ENCODE measurements around the gene LUM.

Gene LUM

DNA sequence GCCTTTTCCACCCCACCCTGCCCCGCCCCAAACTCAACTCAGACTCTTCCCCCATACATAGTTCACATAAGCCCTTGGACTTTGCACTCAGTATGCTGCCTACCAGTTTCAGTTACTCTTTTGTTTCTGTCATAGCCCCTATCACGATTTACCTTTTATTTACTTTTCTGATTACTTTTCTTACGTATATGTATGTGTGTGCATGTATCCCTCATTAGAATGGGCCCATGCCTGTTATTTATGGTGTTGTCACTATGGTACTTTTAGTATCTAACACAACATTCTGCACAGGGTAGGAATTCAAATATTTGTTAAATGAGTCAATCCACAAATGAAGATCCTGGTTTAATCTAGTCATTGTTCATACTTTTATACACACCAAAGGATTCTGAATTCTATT is 16.5 kb upstream of the LUM start:
- Histone ChIP-seq H3K36me3 (ENCODE audit: insufficient read depth, low read length) (no peaks in the 10 kb centered on the region), H3K79me2 (ENCODE audit: insufficient read depth, low read length) (no peaks in the 10 kb centered on the region), H3K9me3 (ENCODE audit: low read length) (no peaks in the 10 kb centered on the region), H3K9ac (ENCODE audit: low read length) (no peak overlapping the region), H3K27me3 (ENCODE audit: insufficient read depth, low read length) (no peaks in the 10 kb centered on the region), H3F3A (ENCODE audit: insufficient read depth, low read length) (no peaks in the 10 kb centered on the region), H3K27ac (ENCODE audit: low read depth, low read length, poor library complexity, severe bottlenecking) (no peak overlapping the region), H3K4me2 (ENCODE audit: low read length) (no peak overlapping the region), H3K4me1 (ENCODE audit: insufficient read depth, low read length, severe bottlenecking) (no peaks in the 10 kb centered on the region), H3K9me2 (ENCODE audit: low read depth, low read length) (no peaks in the 10 kb centered on the region), H4K20me1 (ENCODE audit: insufficient read depth, low read length) (no peaks in the 10 kb centered on the region), H2AFZ (ENCODE audit: low read length) (no peak overlapping the region), H3K4me3 (ENCODE audit: low read depth, low read length, poor library complexity, severe bottlenecking) (no peak overlapping the region)
- TF ChIP-seq EZH2 (IDR thresholded peaks at IDR 0.05; ENCODE audit: borderline replicate concordance, low read length): no peak
- TF ChIP-seq, protein P1, sequence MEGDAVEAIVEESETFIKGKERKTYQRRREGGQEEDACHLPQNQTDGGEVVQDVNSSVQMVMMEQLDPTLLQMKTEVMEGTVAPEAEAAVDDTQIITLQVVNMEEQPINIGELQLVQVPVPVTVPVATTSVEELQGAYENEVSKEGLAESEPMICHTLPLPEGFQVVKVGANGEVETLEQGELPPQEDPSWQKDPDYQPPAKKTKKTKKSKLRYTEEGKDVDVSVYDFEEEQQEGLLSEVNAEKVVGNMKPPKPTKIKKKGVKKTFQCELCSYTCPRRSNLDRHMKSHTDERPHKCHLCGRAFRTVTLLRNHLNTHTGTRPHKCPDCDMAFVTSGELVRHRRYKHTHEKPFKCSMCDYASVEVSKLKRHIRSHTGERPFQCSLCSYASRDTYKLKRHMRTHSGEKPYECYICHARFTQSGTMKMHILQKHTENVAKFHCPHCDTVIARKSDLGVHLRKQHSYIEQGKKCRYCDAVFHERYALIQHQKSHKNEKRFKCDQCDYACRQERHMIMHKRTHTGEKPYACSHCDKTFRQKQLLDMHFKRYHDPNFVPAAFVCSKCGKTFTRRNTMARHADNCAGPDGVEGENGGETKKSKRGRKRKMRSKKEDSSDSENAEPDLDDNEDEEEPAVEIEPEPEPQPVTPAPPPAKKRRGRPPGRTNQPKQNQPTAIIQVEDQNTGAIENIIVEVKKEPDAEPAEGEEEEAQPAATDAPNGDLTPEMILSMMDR (IDR thresholded peaks at IDR 0.05; ENCODE audit: low read length): no peak

DNA sequence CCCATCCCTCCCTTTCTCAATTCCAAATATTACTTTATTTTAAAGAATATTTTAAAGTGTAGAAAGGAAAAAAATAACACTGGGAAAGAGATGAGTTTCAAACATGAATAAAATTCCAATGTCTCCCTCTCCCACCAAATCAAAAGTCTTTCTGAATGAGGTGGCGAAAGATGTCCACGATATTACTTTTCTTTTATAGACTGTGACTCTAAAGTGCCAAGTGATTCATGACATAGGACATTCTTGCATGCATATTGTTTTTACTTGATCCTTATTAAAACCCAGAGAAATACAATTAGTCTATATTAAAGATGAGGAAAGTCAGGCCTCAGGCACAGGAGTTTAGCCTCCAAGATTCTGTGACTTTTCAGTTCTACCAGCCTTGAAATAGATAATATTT is 16.0 kb upstream of the LUM start:
- no peaks in the 10 kb centered on the region for H3K79me2 ChIP-seq (ENCODE audit: insufficient read depth, low read length)
- H3K9me3 ChIP-seq (ENCODE audit: low read length): no peaks in the 10 kb centered on the region
- no peaks in the 10 kb centered on the region for H3F3A ChIP-seq (ENCODE audit: insufficient read depth, low read length)
- no peak overlapping the region for H3K4me3 ChIP-seq (ENCODE audit: low read depth, low read length, poor library complexity, severe bottlenecking)
- no peaks in the 10 kb centered on the region for H4K20me1 ChIP-seq (ENCODE audit: insufficient read depth, low read length)
- no peaks in the 10 kb centered on the region for H3K9me2 ChIP-seq (ENCODE audit: low read depth, low read length)
- H3K4me2 ChIP-seq (ENCODE audit: low read length): no peak overlapping the region
- H3K9ac ChIP-seq (ENCODE audit: low read length): no peak overlapping the region
- H2AFZ ChIP-seq (ENCODE audit: low read length): no peak overlapping the region
- no peak overlapping the region for H3K27ac ChIP-seq (ENCODE audit: low read depth, low read length, poor library complexity, severe bottlenecking)
- H3K36me3 ChIP-seq (ENCODE audit: insufficient read depth, low read length): no peaks in the 10 kb centered on the region
- no peak for TF ChIP-seq EZH2 (IDR thresholded peaks at IDR 0.05; ENCODE audit: borderline replicate concordance, low read length)
- TF ChIP-seq, protein P1 (IDR thresholded peaks at IDR 0.05; ENCODE audit: low read length): no peak
- no peaks in the 10 kb centered on the region for H3K27me3 ChIP-seq (ENCODE audit: insufficient read depth, low read length)
- no peaks in the 10 kb centered on the region for H3K4me1 ChIP-seq (ENCODE audit: insufficient read depth, low read length, severe bottlenecking)

DNA sequence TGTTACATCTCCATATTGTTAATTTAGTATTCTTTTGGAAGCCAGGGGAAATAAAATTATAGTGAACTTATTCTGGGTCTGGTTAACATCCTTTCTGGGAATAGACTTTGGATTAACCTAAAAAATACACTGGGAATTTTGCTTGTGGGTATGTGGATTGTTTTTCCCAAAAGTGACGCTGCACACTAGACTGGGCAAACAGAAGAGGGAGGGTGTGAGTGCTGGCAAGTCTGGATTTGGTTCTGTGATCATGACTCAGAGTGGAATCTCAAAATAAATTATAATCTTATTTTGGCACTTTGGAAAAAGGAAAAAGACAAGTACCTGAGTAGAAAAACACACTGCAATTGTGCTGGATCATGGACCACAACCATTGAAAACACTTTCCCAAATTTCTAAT is 15.2 kb upstream of the LUM start:
- H4K20me1 ChIP-seq (ENCODE audit: insufficient read depth, low read length): no peaks in the 10 kb centered on the region
- no peak overlapping the region for H3K9ac ChIP-seq (ENCODE audit: low read length)

More for the DNA sequence above, 15.2 kb upstream of the LUM start:
- no peaks in the 10 kb centered on the region for H3K36me3 ChIP-seq (ENCODE audit: insufficient read depth, low read length)
- no peak overlapping the region for H3K4me2 ChIP-seq (ENCODE audit: low read length)
- no peaks in the 10 kb centered on the region for H3K9me3 ChIP-seq (ENCODE audit: low read length)
- H2AFZ ChIP-seq (ENCODE audit: low read length): no peak overlapping the region
- TF ChIP-seq, protein P1 (IDR thresholded peaks at IDR 0.05; ENCODE audit: low read length): no peak
- TF ChIP-seq EZH2 (IDR thresholded peaks at IDR 0.05; ENCODE audit: borderline replicate concordance, low read length): no peak
- no peak overlapping the region for H3K4me3 ChIP-seq (ENCODE audit: low read depth, low read length, poor library complexity, severe bottlenecking)
- H3K27me3 ChIP-seq (ENCODE audit: insufficient read depth, low read length): no peaks in the 10 kb centered on the region
- no peaks in the 10 kb centered on the region for H3K4me1 ChIP-seq (ENCODE audit: insufficient read depth, low read length, severe bottlenecking)
- H3K27ac ChIP-seq (ENCODE audit: low read depth, low read length, poor library complexity, severe bottlenecking): no peak overlapping the region
- H3K9me2 ChIP-seq (ENCODE audit: low read depth, low read length): no peaks in the 10 kb centered on the region
- H3K79me2 ChIP-seq (ENCODE audit: insufficient read depth, low read length): no peaks in the 10 kb centered on the region
- no peaks in the 10 kb centered on the region for H3F3A ChIP-seq (ENCODE audit: insufficient read depth, low read length)

All from OCI-LY1 (cell line).